Retina (tissue), 1 donor: ENCODE results near the gene DLG1.

Source experiments
- DNase-seq: peaks from one replicate; pipeline ENCODE4 v3.0.0-alpha.2; 2016

DLG1 gene

DNA sequence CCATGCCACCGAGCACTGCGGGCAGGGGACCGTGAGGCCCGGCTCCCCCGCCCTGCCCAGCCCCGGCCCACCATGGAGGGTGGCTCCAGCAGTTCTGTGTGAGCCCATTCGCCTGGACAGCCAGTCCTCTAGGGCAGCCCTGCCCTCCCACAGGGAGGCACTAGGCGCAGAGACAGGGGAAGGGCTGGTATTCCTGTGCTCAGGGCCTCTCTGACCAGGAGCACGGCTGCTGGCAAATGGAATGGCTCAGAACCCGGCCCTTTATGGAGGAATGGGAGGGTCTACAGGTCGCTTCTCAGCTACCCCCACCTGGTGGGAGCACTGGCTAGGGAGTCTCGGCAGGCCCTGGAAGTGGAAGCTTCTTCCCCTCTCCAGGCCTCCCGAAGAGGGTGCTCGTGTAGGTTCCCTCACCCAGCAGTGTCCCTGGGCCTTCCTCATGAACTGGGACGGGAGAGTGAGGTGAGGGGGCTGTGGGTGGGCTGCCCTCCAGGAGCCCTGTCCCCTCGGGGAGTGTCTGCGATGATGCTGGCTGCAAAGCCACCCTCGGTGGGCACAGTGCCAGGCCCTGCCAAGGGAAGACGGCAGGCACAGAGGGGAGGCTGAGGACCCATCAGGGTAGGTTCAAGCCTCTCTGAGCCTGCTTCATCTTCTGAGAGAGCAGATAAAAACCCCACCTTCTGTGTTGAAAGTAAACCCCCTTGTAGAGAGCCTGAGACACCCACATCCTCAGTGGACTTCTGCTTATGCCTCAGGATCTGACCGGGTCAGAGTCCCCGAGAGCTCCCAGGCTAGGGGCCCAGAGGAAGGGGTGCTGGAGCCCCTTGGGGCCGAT lies 270.3 kb downstream of the DLG1 start:
- DNase-seq = peak; percentile 16

GRCh38 chr3:197027151-197027895 lies 271.1 kb downstream of the DLG1 start:
- no peak for DNase-seq

DNA sequence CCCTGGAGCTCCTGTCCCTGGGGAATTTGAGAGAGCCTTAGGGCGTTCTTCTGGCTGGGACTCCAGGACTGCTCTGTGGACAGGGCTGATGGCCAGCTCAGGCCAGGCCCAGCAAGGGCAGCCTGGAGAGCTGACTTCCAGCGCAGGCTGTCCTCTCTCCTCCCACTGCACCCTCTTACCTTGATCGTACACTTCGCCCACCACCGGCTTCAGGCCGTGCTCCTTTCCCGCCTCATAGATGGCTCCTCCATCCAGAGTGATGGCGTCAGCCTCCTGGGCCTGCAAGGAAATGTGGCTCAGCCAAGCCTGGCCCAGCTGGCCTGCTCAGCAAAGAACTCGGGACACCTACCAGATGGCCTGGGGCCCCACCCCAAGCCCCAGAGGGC lies 271.9 kb downstream of the DLG1 start:
- DNase-seq = no peak

DNA sequence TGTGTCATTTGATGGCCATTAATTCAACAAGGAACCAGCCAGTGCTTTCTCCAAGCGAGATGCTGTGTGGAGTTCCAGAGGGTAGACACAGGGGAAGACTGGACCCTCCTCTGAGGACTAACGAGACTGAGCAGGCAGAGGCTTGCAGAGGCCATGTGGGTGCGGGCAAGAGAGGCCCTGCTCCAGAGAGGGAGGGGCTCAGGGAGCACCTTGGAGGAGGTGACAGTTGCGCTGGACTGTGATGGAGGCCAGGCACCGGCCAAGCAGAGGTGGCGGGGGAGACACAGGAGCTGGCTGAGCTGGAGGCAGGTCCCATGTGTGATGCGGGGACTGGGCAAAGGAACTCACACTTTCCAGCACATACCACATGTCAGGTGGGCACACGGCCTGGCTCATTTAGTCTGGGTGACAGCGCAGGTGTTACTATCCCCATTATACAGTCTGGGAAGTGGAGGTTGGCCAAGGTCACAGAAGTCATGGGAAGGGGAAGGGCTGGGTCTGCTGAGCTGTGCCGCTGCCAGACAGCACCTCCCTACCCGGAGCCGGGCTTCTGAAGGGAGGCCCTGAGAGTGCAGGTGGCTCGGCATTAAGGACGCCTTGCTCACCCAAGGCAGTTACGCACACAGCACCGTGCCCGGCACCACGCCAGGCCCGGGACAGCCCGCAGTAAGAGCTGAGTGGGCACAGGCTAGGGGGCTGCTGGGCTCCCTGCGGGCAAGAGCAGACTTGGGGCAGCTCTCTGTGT lies 272.5 kb downstream of the DLG1 start:
- DNase-seq = no peak

GRCh38 chr3:197024881-197025735 lies 273.3 kb downstream of the DLG1 start:
- no peak for DNase-seq

GRCh38 chr3:197023998-197024651 lies 274.3 kb downstream of the DLG1 start:
- no peak for DNase-seq

DNA sequence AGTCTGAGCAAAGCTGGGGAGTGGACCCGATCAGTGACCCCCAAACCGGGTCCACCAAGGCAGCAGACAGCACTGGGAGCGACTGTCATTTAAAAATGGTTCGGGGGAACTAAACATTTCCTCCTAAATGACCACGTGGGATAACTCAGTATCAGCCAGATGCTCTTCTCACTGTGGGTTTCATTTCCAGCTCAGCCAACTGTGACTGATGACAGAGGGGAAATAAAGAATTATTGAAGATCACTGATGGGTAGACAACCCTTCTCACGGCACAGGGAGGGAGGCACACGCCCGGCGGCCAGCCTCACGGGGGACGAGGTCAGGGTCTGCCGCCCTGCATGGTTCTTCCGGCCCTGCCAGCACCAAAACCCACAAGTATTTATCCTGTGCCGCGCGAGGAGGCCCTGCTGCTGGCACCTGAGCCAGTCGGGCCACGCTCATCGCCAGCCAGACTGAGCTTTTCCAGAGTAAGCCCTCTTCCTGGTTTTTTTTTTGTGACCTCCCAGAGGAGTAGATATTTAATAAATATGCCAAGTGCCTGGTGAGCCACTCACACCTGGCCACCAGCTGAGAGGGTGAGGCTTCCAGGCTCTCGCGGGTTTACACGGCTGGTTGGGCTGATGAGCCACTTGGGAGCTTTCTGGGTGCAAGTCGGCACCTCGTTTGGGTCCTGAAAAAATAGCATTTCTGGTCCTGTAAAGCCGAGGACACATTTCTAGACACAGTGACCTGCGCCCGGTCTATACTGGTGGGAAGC lies 275.0 kb downstream of the DLG1 start:
- DNase-seq = peak; percentile 74

DNA sequence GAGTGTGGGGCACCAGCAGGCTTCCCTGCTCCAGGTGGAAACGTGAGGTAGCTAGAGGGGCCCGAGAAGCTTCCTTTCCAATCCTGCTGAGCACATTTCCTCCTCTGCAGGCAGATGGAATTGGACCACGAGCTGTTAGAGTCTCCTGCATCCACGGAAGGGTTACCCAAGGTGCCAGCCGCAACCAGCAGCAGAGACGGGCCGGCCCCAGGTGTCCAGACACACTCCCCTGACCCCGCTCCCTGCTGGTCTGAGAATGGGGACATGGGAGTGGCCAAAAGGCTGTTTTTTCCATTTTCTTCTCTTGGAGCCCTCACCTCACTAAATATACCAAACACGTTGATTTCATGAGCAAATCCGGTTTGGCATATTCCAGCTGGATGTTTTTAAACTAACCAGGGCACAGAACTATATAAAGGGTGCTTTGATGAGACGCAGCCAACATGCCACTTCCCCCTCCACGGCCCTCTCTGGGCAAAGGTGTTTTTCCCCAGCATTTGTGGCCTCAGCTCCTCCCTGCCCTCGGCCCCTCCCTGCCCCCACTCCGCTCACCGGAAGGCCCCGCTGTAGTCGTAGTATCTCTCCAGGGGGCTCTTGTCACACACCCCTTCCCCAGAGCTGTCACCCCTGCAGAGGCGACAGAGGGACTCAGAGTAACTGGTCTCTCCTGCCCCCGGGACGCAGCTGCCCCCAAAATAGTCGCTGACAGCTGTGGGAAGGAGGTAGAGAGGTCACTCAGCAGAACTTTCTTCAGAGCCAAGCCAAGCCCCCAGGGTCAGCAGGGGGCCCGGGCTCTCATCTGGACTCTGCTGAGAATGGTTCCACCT lies 275.8 kb downstream of the DLG1 start:
- DNase-seq = peak; percentile 66

GRCh38 chr3:197021729-197022404 lies 276.5 kb downstream of the DLG1 start:
- DNase-seq = no peak

DNA sequence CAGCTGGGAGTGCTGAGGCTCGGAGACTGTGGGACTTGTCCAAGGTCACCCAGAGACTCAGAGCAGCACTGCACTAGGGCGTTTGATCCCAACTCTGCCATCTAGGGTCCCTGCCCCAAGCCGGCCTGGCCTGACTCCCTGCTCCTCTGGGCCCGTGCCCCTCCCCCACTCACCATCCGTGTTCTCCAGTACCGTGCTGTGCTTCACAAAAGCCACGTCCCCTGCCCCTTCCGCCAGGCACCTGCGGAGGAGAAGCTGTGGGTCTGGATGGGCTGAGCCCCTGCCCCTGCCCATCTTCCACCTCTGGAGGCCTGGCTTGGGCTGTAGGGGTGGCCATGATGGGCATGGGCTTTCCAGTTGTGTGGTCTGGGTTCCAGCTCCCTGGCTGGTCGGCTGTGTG lies 277.2 kb downstream of the DLG1 start:
- DNase-seq = no peak

DNA sequence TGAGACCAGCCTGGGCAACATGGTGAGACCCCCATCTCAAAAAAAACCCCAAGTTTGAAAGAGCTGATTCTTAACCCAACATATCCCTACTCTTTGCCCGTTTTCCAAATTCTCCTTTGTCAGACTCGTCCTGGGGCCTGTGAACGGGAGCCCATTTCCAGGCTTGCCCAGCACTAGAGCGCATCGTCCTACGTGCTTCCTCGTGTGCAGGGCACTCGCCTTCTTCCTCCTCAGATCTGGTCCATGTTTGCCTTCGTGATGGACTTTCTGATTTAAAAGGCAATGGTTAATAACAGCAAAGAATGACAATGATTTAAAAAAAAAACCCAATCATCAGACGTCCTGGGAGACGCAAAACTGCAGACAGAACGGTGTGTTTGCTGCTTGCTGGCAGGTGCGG lies 278.9 kb downstream of the DLG1 start:
- DNase-seq = no peak

DNA sequence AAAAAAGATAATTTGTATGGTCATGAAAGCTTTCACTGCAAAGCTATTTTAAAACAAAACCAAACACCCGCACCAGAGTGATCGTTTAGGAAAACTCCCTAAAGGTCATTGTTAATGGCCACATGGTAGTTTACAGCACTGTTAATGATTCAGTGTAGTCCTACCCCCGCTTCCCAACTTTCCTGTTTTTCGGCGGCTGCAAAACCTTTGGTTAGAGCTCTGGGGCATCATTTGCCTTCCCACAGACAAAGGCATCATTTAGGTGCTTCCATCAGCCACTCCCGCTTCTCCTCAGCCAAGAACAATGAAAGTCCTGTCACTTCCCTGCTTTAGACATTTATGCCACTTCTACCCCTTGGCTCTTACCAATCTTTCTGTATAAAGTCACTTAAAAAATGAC lies 279.4 kb downstream of the DLG1 start:
- DNase-seq = no peak

GRCh38 chr3:197017003-197017402 lies 281.4 kb downstream of the DLG1 start:
- no peak for DNase-seq

DNA sequence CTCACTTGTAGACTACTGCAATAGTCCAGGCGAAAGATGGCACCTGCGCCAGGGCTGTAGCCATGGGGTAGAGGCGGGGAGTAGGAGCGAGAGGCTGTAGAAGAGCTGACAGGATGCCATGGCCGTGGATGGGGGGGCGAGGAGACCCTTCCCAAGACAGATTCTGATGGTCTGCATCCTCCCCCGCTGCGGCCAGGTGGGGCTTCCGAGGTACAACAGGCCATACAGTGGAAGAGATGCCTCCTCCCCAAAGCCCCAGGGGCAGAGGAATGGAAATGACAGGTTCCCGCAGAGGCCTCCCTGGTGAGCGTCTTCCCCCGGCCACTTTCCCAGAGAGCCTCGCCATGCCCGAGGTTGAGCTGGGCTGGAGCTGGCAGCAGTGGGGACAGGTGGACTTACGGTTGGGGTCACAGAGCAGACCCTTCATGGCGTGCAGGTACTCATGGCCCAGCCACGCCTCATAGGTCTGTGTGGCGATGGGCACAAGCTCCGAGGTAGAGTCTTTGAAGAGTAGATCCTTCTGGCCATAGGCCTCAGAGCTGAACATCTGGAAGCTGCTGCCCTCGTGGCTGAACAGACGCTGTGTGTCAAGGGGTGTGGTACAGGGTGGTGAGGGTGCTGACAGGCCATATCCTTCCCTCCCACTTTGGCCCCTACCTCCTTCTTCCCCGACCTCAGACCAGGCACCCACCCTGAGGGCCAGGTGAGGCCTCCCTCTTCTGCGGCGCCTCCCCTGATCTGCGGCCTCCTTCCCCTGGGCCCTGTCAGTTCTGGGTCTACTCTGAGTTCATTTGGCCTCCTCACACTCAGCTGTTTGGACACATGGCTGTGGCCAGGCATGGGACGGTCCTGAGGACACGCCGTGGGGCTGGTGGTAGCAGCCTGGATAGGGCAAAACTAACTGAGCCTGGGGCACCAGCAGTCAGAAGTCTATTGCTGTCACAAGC lies 282.3 kb downstream of the DLG1 start:
- no peak for DNase-seq

DNA sequence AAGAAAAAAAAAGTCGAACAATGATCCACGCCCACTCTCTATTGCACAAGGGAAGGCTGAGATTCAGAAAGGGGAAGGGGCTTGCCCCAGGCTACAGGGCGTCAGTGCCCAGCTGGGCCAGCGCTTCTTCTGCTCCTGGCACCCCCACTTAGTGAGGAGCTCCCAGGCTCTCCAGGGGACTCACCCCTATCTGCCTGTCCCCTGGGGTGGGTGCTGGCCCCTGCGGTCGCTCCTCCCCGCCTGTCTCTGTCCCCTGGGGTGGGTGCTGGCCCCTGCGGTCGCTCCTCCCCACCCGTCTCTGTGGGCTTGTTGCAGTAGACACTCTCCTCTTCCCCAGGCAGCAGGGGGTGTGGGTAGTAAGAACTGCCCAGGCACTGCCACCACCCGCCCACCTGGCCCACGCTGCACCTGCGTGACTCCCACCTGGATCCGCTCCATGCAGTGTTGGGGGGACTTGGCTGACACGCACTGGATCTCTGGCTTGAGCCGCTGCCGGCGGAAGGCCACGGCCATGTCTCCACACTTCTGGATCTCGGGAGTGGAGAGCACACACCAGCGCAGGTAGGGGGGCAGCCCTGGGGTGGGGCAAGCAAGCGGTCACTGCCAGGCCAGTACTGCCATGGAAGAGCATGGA lies 283.4 kb downstream of the DLG1 start:
- no peak for DNase-seq

DNA sequence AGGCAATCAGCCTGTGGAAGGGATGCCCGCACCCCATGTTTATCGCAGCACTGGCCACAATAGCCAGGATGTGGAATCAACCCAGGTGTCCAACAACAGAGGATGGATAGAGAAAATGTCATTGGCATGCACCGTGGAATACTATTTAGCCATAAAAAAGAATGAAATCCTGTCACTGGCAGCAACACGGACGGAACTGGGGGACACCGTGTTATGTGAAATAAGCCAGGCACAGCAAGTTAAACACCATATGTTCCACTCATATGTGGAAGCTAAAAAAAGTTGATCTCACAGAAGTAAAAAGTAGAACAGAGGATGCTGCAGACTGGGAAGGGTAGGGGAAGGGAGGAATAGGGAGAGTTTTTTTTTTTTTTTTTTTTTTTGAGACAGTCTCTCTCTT lies 284.4 kb downstream of the DLG1 start:
- no peak for DNase-seq

- no peak for DNase-seq
Measured at GRCh38 chr3:197012540-197012883, 285.9 kb downstream of the DLG1 start.
